Smooth muscle cell of the brain vasculature (primary cell): ENCODE results near the gene PPP1R1C.

ENCODE experiments used
- DNase-seq: peaks from one replicate; pipeline ENCODE4 v3.0.0-alpha.2; 2012; ENCODE audit warnings: low read depth, low spot score

PPP1R1C gene

GRCh38 chr2:182064019-182064778, 78.5 kb downstream of the PPP1R1C start:
- DNase-seq, result no peak

- DNase-seq, result peak; percentile 10
These were observed 80.9 kb downstream of the PPP1R1C start for GRCh38 chr2:182066400-182067087.

- no peak for DNase-seq
These were observed 81.7 kb downstream of the PPP1R1C start for GRCh38 chr2:182067393-182067792.

- no peak for DNase-seq
These were observed 83.2 kb downstream of the PPP1R1C start for GRCh38 chr2:182068811-182069210.

- DNase-seq, result no peak
These were observed 83.8 kb downstream of the PPP1R1C start for GRCh38 chr2:182069416-182069815.

DNA sequence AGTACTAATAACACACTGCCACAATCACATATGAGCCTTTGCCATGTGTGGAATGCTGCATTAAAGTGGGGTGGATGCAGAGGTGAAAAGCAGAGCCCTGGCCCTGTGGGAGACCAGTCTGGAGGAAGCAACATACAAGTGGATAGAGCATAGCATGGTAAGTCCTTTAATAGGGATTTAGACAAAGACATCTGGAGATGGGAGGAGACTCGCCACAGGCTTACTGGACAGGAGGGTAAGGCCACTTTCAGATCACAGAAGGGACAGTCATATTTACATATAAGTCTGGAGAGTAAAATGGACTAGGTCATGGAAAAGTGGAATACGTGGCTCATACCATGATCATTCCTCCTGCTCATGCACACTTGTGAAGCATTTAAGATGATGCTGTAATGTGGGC, 84.3 kb downstream of the PPP1R1C start:
- no peak for DNase-seq

DNA sequence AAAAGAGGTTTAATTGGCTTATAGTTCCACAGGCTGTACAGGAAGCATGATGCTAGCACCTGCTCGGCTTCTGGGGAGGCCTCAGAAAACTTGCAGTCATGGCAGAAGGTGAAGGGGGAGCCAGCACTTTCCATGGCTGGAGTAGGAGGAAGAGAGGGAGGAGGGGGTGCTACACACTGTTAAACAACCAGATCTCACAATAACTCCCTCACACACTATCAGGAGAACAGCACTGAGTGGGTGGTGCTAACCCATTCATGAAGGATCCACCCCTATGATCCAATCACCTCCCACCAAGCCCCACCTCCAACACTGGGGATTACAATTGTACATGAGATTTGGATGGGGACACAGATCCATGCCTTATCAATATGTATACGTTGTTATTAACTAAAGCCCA, 85.1 kb downstream of the PPP1R1C start:
- no peak for DNase-seq

- DNase-seq, result no peak
These were observed 87.2 kb downstream of the PPP1R1C start for GRCh38 chr2:182072861-182073260.

GRCh38 chr2:182073613-182074012, 88.0 kb downstream of the PPP1R1C start:
- no peak for DNase-seq

- DNase-seq, result peak; percentile 18
These were observed 91.4 kb downstream of the PPP1R1C start for GRCh38 chr2:182077023-182077422.

DNA sequence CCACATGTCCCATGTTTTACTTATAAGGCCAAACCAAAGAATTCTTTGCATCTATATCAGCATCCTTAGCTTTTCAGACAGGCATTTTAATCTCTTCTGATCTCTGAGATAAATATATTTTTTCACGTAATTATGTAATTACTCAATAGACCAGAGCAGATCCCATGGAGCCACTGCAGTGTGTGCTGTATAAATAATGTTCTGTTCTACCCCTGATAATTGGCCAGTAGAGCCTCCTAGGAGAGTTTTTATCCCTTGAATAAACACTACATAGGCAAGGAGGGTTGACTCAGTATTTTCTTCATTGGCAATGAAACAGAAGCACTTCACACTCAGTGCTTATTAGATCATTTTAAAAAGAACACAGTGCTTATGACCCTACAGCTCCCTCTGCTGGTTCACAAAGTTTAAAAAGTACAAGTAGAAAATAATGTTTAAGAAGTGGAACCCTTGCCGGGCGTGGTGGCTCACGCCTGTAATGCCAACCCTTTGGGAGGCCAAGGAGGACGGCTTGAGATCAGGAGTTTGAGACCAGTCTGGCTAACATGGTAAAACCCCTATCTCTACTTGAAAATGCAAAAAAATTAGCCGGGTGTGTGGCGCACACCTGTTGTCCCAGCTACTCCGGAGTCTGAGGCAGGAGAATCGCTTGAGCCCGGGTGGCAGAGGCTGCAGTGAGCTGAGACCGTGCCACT, 91.9 kb downstream of the PPP1R1C start:
- peak; percentile 65 for DNase-seq

DNA sequence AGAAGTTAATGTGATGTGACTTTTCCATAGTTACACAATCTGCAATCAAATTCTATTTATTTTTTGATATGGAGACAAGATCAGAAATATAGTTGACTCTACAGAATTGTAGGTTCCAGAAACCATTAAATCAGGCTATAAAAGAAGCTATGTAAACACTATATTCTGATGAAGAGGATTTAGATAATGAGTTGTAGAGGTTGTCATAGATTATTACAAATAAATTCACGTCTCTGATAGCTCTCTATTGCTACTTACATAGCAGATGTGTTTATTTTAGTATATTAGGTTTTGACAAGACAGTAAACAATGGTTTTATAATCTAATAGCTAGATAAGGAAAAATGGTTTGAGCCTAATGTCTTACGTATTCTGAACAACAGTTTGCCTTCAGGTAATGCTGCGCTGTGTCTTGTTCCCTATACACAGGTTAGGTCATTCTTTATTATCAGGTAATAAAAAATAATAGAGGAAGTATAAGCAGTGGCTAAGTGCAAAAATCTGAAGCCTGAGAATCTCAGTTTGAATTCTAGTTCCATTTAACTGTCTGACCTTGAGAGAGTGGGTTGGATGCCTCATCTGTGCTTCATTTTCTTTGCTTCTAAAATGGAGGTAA, 93.4 kb downstream of the PPP1R1C start:
- DNase-seq, result no peak

GRCh38 chr2:182080493-182080892, 94.8 kb downstream of the PPP1R1C start:
- no peak for DNase-seq

GRCh38 chr2:182081602-182082260, 96.1 kb downstream of the PPP1R1C start:
- DNase-seq, result no peak

DNA sequence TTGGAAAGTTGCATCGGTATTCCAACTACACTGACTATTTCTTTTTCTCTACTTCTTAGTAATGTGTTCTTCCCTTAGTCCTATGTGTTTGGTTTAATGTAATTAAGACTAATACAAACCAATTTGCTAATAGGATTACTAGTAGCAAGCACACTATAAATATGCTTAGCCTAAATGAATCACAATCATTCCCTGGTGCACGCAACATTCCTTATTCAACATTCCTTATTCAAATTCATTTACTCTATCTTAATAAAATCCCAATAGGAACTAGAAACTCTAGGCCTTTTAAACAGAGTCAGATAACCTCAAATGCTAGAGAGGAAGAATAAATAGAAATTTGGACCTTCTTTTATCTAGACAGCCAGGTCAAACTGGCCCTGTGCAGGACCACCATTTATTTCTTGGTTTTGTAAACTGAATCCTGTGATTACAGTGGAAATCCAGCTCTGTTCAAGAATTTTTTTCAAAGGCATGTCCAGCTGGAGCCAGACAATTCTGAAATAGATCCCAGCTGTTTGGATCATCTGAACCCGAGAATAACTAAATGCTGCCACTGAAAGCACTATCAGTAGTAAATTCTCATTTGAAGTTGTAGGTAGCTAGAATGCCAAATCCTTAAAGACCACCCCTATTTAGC, 103.1 kb downstream of the PPP1R1C start:
- DNase-seq, result no peak

- no peak for DNase-seq
These were observed 104.8 kb downstream of the PPP1R1C start for GRCh38 chr2:182090486-182090885.

GRCh38 chr2:182097571-182098164, 112.0 kb downstream of the PPP1R1C start:
- no peak for DNase-seq

DNA sequence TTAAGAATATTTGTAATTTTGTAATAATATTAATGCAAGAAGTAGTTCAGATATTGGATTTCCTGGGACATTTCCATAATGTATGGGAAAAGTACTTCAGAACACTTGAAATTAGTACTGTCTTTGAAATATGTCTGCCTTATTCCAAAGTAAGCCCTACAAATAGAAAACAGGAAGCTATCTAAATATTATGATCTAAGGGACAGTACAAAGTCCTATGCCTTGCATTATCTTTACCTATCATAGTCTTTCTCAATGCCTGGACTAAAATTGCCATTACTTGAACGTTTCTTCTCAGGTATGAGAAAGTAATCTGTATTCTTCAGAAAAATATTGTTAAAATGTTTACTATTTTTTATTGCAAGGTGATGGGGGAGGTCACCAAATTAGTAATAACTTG, 113.0 kb downstream of the PPP1R1C start:
- DNase-seq, result no peak

DNA sequence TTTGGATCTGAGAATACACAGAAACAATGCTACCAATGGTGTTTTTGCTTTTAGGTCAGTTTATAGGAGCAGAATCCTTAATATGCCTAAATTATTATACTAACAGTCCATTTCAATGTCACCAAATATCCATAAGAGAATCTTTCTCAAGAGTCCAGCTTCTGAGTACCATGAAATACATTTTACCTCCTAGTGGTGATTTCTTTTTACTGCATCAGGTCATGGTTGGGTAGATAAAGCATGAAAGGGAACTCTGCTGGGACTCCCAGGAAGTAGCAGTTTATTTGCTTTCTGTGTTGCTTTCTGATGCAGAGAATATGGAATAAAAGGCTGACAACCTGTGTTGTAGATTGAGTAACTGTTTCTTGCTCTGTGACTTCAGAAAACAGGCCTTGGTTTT, 115.6 kb downstream of the PPP1R1C start:
- no peak for DNase-seq

- no peak for DNase-seq
These were observed 117.9 kb downstream of the PPP1R1C start for GRCh38 chr2:182103526-182103925.

DNA sequence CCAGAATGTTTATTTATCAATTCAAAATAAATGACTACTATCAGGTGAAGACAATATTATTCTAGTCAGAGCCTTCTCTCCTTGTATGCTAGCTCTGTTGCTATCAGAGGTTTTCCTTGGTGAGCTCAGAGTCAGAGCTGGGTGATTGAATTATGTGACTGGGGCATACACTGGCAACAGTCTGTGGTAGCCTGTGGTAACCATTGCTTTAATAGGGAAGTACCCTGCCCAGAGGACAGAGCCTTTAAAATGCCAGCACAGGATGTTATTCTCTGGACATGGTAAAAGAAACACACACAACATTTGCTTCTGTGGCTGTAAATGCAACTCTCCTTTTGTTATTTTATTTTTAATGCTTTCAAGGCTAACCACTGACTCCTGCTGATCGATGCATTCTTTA, 124.7 kb downstream of the PPP1R1C start:
- no peak for DNase-seq
